Left ventricle myocardium superior (tissue), 1 donor: ENCODE measurements around the gene PTK7. TPM values are rescaled to one million over a fixed set of nuclear protein-coding genes. Genes with fewer than 3 reads are reported as not detected.

ENCODE experiments used
- ATAC-seq: fragments of 200-7000 bp; cut with Tn5 transposase; one replicate; pipeline ENCODE4 v1.9.1; 2020; ENCODE audit warnings: mild to moderate bottlenecking, moderate library complexity
- DNase-seq: peaks from one replicate; pipeline ENCODE4 v3.0.0-alpha.2; 2020
- intact Hi-C: fragments of 100-400 bp; cut with micrococcal nuclease; formaldehyde crosslinking; loops from one replicate; pipeline ENCODE4 v1.11.0; 2022
- total RNA-seq: library from RNA; stranded (reverse); fragmentation: NEBNext Ultra II Directional; extraction: Animal tissue kit (Norgen Biotek cat#: 25700); gene quantifications from one replicate; pipeline ENCODE4 v1.2.1, GENCODE V29; 2021
- donor health status: DM: no; HTN: yes; CAD: no; lungs with severe emphysema.

Gene PTK7
- total RNA-seq, 1 donor from 2014 or later, result 2.1 TPM

DNA sequence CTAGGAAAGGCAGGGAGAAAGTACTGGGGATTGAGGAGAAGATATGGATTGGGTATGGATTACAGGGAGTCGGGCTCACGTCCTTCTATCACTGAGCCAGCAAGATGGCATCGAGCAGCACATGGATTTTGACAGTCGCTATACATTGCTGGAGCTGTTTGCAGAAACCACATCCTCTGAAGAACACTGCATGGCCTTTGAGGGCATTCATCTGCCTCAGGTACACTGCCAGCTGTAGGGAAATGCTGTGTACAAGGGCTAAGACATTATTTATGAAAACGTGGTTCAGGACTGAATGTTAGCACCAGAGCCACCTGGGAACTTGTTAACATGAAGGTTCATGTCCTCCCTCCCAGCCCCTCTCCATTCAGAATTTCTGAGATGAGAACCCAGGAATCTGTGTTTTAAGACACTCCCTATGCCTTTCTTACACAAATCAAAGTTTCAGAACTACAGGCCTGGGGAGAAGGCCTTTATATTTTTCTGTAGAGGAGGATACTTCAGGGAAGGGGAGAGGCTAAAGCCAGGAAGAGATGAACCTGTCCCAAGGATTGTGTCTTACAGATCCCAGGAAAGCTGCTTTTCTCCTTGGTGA is 109.4 kb downstream of the PTK7 start:
- intact Hi-C loops, result no loop called here
- DNase-seq, result no peak
- no peak for ATAC-seq

DNA sequence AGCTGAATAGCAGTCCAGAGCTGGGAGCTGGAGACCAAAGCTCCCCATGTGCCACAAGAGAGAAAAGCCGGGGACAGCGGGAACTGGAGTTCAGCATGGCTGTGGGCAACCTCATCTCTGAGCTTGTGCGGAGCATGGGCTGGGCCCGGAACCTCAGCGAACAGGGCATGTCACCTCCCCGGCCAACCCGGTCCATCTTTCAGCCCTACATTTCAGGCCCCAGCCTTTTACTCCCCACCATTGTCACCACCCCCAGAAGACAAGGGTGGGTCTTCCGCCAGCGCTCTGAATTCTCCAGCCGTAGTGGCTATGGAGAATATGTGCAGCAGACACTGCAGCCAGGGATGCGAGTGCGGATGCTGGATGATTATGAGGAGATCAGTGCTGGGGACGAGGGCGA is 109.9 kb downstream of the PTK7 start:
- ATAC-seq, result no peak
- intact Hi-C loops, result no loop called here
- no peak for DNase-seq

DNA sequence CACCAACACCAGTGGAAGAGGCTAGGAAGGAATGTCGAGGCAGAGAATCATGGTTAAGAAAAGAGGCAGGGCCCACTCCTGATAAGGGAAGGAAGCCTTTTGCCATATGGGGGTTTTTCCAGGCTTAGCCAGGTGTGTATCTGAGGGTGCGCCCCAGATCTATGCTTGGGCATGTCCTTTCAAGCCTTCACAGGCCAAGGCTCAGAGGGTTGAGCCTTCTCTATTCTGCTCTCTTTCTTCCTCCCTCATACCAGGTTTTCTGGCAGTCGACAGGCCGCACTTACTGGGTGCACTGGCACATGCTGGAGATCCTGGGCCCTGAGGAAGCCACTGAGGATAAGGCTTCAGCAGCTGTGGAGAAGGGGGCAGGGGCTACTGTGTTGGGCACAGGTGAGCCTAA is 110.6 kb downstream of the PTK7 start:
- ATAC-seq (no peak), DNase-seq (no peak)
- intact Hi-C loops, result no loop called here

DNA sequence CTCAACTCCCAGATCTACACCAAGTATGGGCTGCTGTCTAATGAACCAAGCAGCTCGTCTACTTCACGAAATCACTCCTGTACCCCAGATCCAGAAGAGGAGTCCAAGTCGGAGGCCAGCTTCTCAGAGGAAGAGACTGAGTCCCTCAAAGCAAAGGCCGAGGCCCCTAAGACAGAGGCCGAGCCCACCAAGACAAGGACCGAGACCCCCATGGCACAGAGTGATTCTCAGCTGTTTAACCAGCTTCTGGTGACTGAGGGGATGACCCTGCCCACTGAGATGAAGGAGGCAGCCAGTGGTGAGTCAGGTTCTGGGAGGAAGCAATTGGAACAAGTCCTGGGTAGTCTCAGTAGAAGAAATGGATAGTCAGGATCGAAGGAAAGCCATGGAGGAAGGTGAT is 111.7 kb downstream of the PTK7 start:
- intact Hi-C loops, result no loop called here
- no peak for DNase-seq
- ATAC-seq, result no peak

DNA sequence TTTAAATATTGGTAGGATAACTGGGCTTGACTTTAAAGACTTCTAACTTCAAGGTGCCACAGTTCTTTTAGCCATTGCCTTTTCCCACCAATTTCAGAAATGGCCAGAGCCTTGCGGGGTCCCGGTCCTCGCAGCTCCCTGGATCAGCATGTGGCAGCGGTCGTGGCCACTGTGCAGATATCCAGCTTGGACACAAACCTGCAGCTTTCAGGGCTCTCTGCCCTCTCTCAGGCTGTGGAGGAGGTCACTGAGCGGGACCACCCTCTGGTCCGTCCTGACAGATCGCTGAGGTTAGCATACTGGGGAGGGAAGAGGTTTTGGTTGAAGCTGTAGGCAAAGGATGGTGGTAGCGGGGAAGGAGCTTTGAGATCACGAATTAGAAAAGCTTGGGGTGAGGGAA is 112.3 kb downstream of the PTK7 start:
- intact Hi-C loops, result no loop called here
- no peak for ATAC-seq
- DNase-seq, result no peak

DNA sequence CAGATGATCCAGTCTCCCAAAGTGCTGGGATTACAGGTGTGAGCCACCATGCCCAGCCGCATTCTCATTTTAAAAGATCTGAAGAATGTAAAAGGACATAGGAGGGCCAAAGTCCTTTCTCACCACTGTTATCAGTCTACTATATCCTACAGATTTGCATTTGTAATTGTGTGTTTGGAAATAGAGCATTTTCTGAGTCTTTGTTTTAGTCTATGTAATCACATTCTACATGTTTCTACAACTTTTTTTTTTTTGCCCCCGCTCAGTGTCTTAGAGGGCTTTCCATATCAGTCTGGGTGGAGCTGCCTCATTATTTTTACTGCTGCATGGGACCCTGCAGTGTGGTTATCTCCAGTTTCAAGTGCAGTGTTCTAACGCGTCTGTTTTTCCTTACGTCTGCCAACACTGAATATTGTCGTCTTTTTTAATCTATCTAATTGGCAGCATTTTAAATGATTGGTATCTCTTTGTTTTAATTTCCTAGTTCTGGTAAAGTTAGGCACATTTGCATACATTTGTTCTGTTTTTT is 113.7 kb downstream of the PTK7 start:
- ATAC-seq (peak; percentile 46), DNase-seq (no peak)
- intact Hi-C loops, result no loop called here

DNA sequence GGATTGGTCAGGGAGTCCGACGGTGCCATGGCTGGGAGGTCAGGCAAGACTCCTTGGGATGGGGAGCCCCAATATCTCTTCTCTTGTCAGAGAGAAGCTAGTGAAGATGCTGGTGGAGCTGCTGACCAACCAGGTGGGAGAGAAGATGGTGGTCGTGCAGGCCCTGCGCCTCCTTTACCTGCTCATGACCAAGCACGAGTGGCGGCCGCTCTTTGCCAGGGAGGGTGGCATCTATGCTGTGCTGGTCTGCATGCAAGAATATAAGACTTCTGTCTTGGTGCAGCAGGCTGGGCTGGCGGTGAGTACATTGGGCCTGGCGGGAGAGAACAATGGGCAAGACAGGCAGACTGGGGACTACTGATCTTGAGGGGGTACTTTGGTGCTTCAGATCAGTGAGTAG is 116.8 kb downstream of the PTK7 start:
- no peak for ATAC-seq
- intact Hi-C loops, result no loop called here
- no peak for DNase-seq

DNA sequence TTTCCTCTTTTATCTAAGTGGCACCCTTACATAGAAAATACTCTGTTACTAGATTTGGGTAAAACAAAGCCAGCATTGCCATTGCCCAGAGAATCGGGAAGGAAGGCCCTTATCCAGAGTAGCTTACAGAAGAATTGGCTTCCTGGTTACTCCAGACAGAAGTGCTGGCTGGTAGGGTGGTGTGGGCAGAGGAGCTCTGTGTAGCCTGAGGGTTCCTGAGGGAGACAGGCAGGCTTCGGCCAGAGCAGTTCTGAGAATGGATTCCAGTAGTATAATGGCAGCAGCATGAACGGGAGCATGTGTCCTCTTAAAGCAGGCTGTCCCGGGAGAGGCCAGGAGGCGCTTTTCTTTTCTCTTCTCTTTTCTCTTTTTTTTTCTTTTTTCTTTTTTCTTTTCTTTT is 117.8 kb downstream of the PTK7 start:
- no peak for ATAC-seq
- intact Hi-C loops, result no loop called here
- DNase-seq, result no peak

DNA sequence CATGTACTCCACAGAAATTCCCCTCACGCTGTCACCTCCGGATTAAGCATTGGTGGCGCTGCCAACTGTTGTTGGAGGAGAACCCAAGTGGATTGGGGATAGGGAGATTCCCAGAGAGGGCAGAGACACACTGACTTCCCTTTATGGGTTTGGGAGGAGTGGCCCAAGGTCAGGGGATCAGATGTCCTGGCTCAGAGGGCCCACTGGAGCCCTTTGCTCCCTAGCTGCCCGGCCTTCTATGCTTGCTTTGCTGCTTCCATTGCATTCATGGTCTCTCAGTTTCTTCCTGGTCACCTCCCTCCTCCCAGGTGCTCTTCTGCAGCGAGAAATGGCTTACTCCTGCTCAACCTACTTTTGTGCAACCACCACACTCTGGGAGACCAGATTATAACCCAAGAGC is 120.2 kb downstream of the PTK7 start:
- ATAC-seq, result no peak
- DNase-seq, result no peak
- intact Hi-C loops, result no loop called here

DNA sequence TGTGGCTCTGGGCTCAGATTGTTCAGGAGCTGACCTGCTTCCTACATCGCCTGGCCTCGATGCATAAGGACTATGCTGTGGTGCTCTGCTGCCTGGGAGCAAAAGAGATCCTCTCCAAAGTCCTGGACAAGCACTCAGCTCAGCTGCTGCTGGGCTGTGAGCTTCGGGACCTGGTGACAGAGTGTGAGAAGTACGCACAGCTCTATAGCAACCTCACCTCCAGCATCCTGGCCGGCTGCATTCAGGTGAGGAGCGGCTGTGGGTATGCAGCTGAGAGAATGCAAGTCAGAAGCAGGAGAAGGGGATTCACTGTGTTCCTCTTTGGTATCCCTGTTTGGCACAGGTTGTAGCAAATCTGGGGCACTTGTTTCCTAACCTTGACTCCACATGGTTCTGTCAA is 123.8 kb downstream of the PTK7 start:
- DNase-seq (no peak), ATAC-seq (no peak)
- intact Hi-C loops, result no loop called here

DNA sequence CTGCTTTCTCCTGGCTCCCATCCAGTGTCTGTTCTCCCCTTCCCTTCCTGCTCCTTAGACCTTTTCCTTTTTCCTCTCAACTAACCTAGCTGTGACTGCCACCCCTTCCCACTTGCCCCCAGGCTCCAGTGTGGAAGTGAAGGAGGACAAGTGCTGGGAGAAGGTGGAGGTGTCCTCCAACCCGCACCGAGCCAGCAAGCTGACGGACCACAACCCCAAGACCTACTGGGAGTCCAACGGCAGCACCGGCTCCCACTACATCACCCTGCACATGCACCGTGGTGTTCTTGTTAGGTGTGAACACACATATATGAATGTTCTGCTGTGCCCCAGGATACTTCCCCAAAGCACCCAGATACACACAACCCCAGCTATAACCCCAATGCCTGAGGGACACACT is 124.4 kb downstream of the PTK7 start:
- DNase-seq, result no peak

DNA sequence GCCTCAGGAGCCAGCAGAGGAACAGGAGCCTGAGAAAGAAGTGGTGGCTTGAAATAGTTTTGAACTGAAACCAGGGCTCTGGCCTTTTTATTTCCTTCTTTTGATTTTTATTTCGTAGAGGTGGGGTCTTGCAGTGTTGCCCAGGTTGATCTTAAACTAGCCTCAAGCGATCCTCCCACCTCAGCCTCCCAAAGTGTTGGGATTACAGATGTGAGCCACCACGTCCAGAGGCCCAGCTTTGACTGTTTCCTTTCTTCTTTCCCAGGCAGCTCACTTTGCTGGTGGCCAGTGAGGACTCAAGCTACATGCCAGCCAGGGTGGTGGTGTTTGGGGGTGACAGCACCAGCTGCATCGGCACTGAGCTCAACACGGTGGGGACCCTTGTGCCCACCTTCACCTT is 126.3 kb downstream of the PTK7 start:
- ATAC-seq, result no peak
- no peak for DNase-seq
- intact Hi-C loops, result no loop called here

More for the DNA sequence above, 124.4 kb downstream of the PTK7 start:
- no peak for ATAC-seq
- intact Hi-C loops, result no loop called here

DNA sequence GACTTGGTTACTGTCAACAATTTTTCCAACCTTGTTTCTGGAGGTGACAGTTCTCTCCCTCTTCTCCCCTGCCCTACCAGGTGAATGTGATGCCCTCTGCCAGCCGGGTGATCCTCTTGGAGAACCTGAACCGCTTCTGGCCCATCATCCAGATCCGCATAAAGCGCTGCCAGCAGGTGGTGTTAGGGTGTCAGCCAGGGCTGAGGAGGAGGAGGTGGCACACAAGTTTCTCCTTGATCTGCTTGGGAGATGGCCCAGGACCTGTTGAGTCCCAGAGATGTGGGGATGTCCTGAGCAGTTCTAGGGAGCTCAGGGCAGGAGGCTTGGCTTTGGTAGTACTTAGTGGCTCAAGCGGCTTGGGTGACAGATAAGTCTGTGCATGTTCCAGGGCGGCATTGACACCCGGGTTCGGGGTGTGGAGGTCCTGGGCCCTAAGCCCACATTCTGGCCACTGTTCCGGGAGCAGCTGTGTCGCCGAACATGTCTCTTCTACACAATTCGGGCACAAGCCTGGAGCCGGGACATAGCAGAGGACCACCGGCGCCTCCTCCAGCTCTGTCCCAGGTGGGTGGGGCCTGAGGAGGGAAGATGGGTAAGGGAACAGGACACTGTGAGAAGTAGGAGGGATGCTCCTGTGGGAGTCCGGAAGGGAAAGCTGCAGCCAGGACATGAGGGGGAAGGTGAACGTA is 127.1 kb downstream of the PTK7 start:
- DNase-seq, result no peak
- no peak for ATAC-seq
- intact Hi-C loops, result no loop called here

DNA sequence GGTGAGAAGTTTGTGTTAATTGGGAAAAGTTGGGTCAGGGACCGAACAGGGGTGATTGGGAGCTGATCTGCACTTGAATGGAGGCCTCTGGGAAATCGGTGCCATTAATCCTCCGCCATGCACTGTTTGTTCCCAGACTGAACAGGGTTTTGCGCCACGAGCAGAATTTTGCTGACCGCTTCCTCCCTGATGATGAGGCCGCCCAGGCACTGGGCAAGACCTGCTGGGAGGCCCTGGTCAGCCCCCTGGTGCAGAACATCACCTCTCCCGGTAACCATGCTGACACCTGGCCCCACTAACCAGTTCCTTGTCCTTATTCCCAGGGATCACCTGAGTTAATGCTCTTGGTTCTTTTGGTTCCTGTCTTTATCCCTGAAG is 127.6 kb downstream of the PTK7 start:
- intact Hi-C loops, result no loop called here
- ATAC-seq, result no peak
- no peak for DNase-seq

DNA sequence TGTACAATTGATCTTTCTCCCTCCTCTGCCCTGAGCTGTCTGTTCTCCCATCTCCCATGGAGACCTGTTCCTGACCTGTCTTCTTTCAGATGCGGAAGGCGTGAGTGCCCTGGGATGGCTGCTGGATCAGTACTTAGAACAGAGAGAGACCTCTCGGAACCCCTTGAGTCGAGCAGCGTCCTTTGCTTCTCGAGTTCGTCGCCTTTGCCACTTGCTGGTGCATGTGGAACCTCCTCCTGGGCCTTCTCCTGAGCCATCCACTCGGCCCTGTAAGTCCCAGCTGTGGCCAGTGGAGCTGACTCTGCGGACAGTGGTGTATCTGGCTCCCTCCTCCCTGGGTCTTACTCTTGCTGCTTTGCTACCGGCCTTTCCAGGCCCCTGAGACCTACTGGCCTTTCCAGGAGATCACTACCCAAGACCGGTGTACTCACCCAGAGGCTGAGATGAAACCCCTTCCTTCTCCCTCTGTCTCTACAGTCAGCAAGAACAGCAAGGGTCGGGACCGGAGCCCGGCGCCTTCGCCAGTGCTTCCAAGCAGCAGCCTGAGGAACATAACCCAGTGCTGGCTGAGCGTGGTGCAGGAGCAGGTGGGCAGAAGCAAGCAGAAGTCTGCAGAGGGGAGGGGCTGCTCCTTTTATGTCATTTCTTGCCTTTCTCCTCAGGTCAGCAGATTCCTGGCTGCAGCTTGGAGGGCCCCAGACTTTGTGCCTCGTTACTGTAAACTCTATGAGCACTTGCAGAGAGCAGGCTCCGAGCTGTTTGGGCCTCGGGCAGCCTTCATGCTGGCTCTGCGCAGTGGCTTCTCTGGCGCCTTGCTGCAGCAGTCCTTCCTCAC is 128.4 kb downstream of the PTK7 start:
- ATAC-seq, result no peak
- intact Hi-C loops, result no loop called here
- DNase-seq, result no peak

DNA sequence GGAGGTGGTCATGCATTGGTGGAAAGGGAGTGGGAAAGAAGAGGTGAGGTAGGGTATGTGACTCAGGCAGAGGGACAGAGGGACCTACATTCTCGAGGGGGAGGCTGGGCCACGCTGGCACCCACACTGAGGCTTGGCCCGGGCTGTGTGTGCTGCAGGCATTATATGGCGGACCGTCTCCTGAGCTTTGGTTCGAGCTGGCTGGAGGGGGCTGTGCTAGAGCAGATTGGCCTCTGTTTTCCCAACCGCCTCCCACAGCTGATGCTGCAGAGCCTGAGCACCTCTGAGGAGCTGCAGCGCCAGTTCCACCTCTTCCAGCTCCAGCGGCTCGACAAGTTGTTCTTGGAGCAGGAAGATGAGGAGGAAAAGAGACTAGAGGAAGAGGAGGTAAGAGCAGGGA is 129.7 kb downstream of the PTK7 start:
- DNase-seq, result no peak
- ATAC-seq, result no peak
- intact Hi-C loops, result no loop called here

DNA sequence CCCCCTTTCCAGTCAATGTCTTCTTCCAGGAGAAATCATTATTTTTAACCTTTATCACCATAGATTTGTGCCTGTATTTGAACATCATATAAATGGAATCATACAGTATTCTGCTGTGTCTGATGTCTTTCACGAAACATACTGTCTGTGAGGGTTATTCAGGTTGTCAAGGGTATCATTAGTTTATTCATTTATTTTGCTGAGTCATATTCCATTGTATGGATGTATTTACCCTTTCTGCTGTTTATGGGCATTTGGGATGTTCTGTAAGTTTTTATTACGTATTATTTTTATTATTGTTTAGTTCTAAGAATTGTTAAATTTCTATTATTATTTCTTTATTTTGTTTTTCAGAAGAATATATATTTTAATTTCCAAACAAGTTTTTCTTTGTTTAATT is 131.2 kb downstream of the PTK7 start:
- intact Hi-C loops, result no loop called here
- DNase-seq (no peak), ATAC-seq (no peak)
